Activated naive CD8-positive, alpha-beta T cell treated with anti-CD3 and anti-CD28 coated beads, Interleukin-2, amount 10 ng/mL, durations not matched to agents 7 days and 5 days (primary cell): ENCODE data around the gene GPT2. TPM values are rescaled to one million over a fixed set of nuclear protein-coding genes. Genes with fewer than 3 reads are reported as not detected.

Experiments
- ATAC-seq: fragments of 150-1000 bp; cut with Tn5 transposase; one replicate; pipeline ENCODE4 v1.10.0; 2021; ENCODE audit warnings: low read depth, moderate library complexity
- POLR2A ChIA-PET: fragments of 350-600 bp; sonication (Branson Sonifier 250); formaldehyde crosslinking; loops from one replicate; lab custom pipeline; 2021; ENCODE audit warnings: antibody characterized with exemption; lab: Charles Lee
- DNase-seq: peaks from one replicate; pipeline ENCODE4 v3.0.0; 2021
- H3K27ac Mint-ChIP-seq: one replicate; pipeline ENCODE4 v1.8.0; 2022; ENCODE audit warnings: mild to moderate bottlenecking, mixed read lengths
- H3K27me3 Mint-ChIP-seq: one replicate; pipeline ENCODE4 v1.8.0; 2022; ENCODE audit warnings: mild to moderate bottlenecking, moderate library complexity, mixed read lengths
- H3K36me3 Mint-ChIP-seq: one replicate; pipeline ENCODE4 v1.8.0; 2021; ENCODE audit warnings: mild to moderate bottlenecking, mixed read lengths
- H3K4me1 Mint-ChIP-seq: one replicate; pipeline ENCODE4 v1.8.0; 2021; ENCODE audit warnings: mixed read lengths
- H3K4me3 Mint-ChIP-seq: one replicate; pipeline ENCODE4 v1.8.0; 2022; ENCODE audit warnings: mild to moderate bottlenecking, moderate library complexity, mixed read lengths
- H3K9me3 Mint-ChIP-seq: one replicate; pipeline ENCODE4 v1.8.0; 2021; ENCODE audit warnings: mixed read lengths
- total RNA-seq, 2 experiments: library from RNA; stranded (reverse); gene quantifications; one replicate each; pipeline ENCODE4 v1.2.3, GENCODE V29; 2021

GPT2 gene
- total RNA-seq, 2 experiments from 2014 or later = 4.8 to 6.3 TPM

- Mint-ChIP-seq H3K27ac (no peak overlapping the region), H3K9me3 (no peaks in the 10 kb centered on the region), H3K4me1 (peaks cover 9% of the 10 kb centered on the region), H3K4me3 (no peak overlapping the region), H3K36me3 (peaks cover 3% of the 10 kb centered on the region), H3K27me3 (no peaks in the 10 kb centered on the region)
- no peak for ATAC-seq
- DNase-seq = peak; percentile 53
- POLR2A ChIA-PET = no interaction called here
Observed at GRCh38 chr16:46908540-46909372, 24.6 kb downstream of the GPT2 start.

GRCh38 chr16:46911038-46911437 is 26.9 kb downstream of the GPT2 start:
- ATAC-seq (no peak), DNase-seq (no peak)
- no peak overlapping the region for H3K4me3 Mint-ChIP-seq
- H3K4me1 Mint-ChIP-seq = peaks cover 7% of the 10 kb centered on the region
- no peaks in the 10 kb centered on the region for H3K9me3 Mint-ChIP-seq
- H3K36me3 Mint-ChIP-seq = peaks cover 11% of the 10 kb centered on the region
- POLR2A ChIA-PET = no interaction called here
- H3K27me3 Mint-ChIP-seq = no peaks in the 10 kb centered on the region
- H3K27ac Mint-ChIP-seq = peak overlapping the region; percentile 43

- Mint-ChIP-seq H3K9me3 (no peaks in the 10 kb centered on the region), H3K4me3 (no peak overlapping the region), H3K27me3 (no peaks in the 10 kb centered on the region), H3K27ac (no peak overlapping the region), H3K4me1 (peaks cover 7% of the 10 kb centered on the region), H3K36me3 (peaks cover 13% of the 10 kb centered on the region)
- no peak for ATAC-seq
- no peak for DNase-seq
- POLR2A ChIA-PET = no interaction called here
Observed at GRCh38 chr16:46911650-46912049, 27.5 kb downstream of the GPT2 start.

GRCh38 chr16:46914556-46915201 is 30.5 kb downstream of the GPT2 start:
- Mint-ChIP-seq H3K27ac (no peak overlapping the region), H3K27me3 (no peaks in the 10 kb centered on the region), H3K9me3 (no peaks in the 10 kb centered on the region), H3K36me3 (peaks cover 13% of the 10 kb centered on the region), H3K4me1 (peaks cover 2% of the 10 kb centered on the region), H3K4me3 (no peak overlapping the region)
- POLR2A ChIA-PET = no interaction called here
- DNase-seq (no peak), ATAC-seq (no peak)

- peaks cover 13% of the 10 kb centered on the region for H3K36me3 Mint-ChIP-seq
- H3K4me1 Mint-ChIP-seq = peaks cover 2% of the 10 kb centered on the region
Observed at GRCh38 chr16:46915483-46916025, 31.4 kb downstream of the GPT2 start.

GRCh38 chr16:46916980-46917379 is 32.8 kb downstream of the GPT2 start:
- peaks cover 12% of the 10 kb centered on the region for H3K36me3 Mint-ChIP-seq
- ATAC-seq = no peak
- H3K9me3 Mint-ChIP-seq = no peaks in the 10 kb centered on the region
- no peak overlapping the region for H3K27ac Mint-ChIP-seq
- no peak overlapping the region for H3K4me3 Mint-ChIP-seq
- DNase-seq = no peak
- H3K4me1 Mint-ChIP-seq = no peaks in the 10 kb centered on the region
- POLR2A ChIA-PET = interaction anchor here (0.6 kb wide), 1 partner anchor 1371 kb away, joined by 4 read pairs; no protein-coding TSS in a partner anchor
- no peaks in the 10 kb centered on the region for H3K27me3 Mint-ChIP-seq

More at GRCh38 chr16:46915483-46916025, 31.4 kb downstream of the GPT2 start:
- POLR2A ChIA-PET = no interaction called here
- Mint-ChIP-seq H3K9me3 (no peaks in the 10 kb centered on the region), H3K4me3 (no peak overlapping the region), H3K27ac (peak overlapping the region; percentile 5), H3K27me3 (no peaks in the 10 kb centered on the region)
- DNase-seq (no peak), ATAC-seq (no peak)

GRCh38 chr16:46918400-46918799 is 34.2 kb downstream of the GPT2 start:
- peaks cover 15% of the 10 kb centered on the region for H3K36me3 Mint-ChIP-seq
- H3K4me3 Mint-ChIP-seq = no peak overlapping the region
- DNase-seq (no peak), ATAC-seq (no peak)
- no peaks in the 10 kb centered on the region for H3K27me3 Mint-ChIP-seq
- no peaks in the 10 kb centered on the region for H3K9me3 Mint-ChIP-seq
- H3K4me1 Mint-ChIP-seq = no peaks in the 10 kb centered on the region
- no peak overlapping the region for H3K27ac Mint-ChIP-seq
- POLR2A ChIA-PET = interaction anchor here (0.6 kb wide), 2 partner anchors 136 to 232 kb away, joined by 3 to 4 read pairs; no protein-coding TSS in a partner anchor

- ATAC-seq = no peak
- no peak for DNase-seq
- H3K36me3 Mint-ChIP-seq = peaks cover 15% of the 10 kb centered on the region
- H3K27ac Mint-ChIP-seq = no peak overlapping the region
- no peaks in the 10 kb centered on the region for H3K4me1 Mint-ChIP-seq
- POLR2A ChIA-PET = no interaction called here
- H3K9me3 Mint-ChIP-seq = no peaks in the 10 kb centered on the region
- H3K27me3 Mint-ChIP-seq = no peaks in the 10 kb centered on the region
- H3K4me3 Mint-ChIP-seq = no peak overlapping the region
Observed at GRCh38 chr16:46918905-46919792, 35.0 kb downstream of the GPT2 start.

GRCh38 chr16:46920402-46921068 is 36.4 kb downstream of the GPT2 start:
- H3K27ac Mint-ChIP-seq = no peak overlapping the region
- H3K36me3 Mint-ChIP-seq = peaks cover 9% of the 10 kb centered on the region
- no peaks in the 10 kb centered on the region for H3K9me3 Mint-ChIP-seq
- H3K27me3 Mint-ChIP-seq = no peaks in the 10 kb centered on the region
- DNase-seq (no peak), ATAC-seq (no peak)
- H3K4me1 Mint-ChIP-seq = no peaks in the 10 kb centered on the region
- POLR2A ChIA-PET = no interaction called here
- no peak overlapping the region for H3K4me3 Mint-ChIP-seq

GRCh38 chr16:46922239-46922638 is 38.1 kb downstream of the GPT2 start:
- Mint-ChIP-seq H3K27me3 (no peaks in the 10 kb centered on the region), H3K4me1 (no peaks in the 10 kb centered on the region), H3K4me3 (no peak overlapping the region), H3K27ac (no peak overlapping the region), H3K36me3 (peaks cover 3% of the 10 kb centered on the region), H3K9me3 (no peaks in the 10 kb centered on the region)
- ATAC-seq = no peak
- DNase-seq = no peak
- POLR2A ChIA-PET = no interaction called here

- no peak overlapping the region for H3K27ac Mint-ChIP-seq
- POLR2A ChIA-PET = no interaction called here
- DNase-seq = no peak
- no peaks in the 10 kb centered on the region for H3K9me3 Mint-ChIP-seq
- H3K4me1 Mint-ChIP-seq = no peaks in the 10 kb centered on the region
- no peaks in the 10 kb centered on the region for H3K27me3 Mint-ChIP-seq
- no peak for ATAC-seq
- no peak overlapping the region for H3K4me3 Mint-ChIP-seq
- H3K36me3 Mint-ChIP-seq = peaks cover 3% of the 10 kb centered on the region
Observed at GRCh38 chr16:46923513-46924295, 39.5 kb downstream of the GPT2 start.

- peaks cover 3% of the 10 kb centered on the region for H3K36me3 Mint-ChIP-seq
- H3K9me3 Mint-ChIP-seq = no peaks in the 10 kb centered on the region
- H3K27ac Mint-ChIP-seq = no peak overlapping the region
- H3K4me1 Mint-ChIP-seq = no peaks in the 10 kb centered on the region
- DNase-seq = no peak
- POLR2A ChIA-PET = no interaction called here
- H3K4me3 Mint-ChIP-seq = no peak overlapping the region
- no peaks in the 10 kb centered on the region for H3K27me3 Mint-ChIP-seq
- no peak for ATAC-seq
Observed at GRCh38 chr16:46924402-46924801, 40.2 kb downstream of the GPT2 start.
